Stomach (tissue), 9 donors: ENCODE data around the gene MCF2L. TPM values are rescaled to one million over a fixed set of nuclear protein-coding genes. Genes with fewer than 3 reads are reported as not detected.

ENCODE experiments used
- DNase-seq, 2 donors: peaks; one replicate each; pipeline versions ENCODE4 v3.0.0 to v3.0.0-alpha.2; 2013 to 2019
- H3K27ac ChIP-seq, 5 donors: fragments of 200-600 bp in 4 of 5; sonication (generic) in 4 of 5; one replicate each; pipeline ENCODE4 v1.5.1; 2013 to 2019; ENCODE audit warnings: mild to moderate bottlenecking in 1 of 5, moderate library complexity in 1 of 5
- H3K27me3 ChIP-seq, 3 donors: fragments of 200-600 bp; sonication (generic); one replicate each; pipeline ENCODE4 v1.5.1; 2017 to 2019; ENCODE audit warnings: mixed run types in 1 of 3
- H3K36me3 ChIP-seq, 4 donors: fragments of 200-600 bp; sonication (generic); 1 replicate in 3 of 4; 2 replicates in 1 of 4; pipeline ENCODE4 v1.5.1; 2016 to 2019
- H3K4me1 ChIP-seq, 4 donors: fragments of 200-600 bp; sonication (generic); one replicate each; pipeline ENCODE4 v1.5.1; 2016 to 2019
- H3K4me3 ChIP-seq, 4 donors: fragments of 200-600 bp; sonication (generic) in 3 of 4; one replicate each; pipeline ENCODE4 v1.5.1; 2016 to 2019; ENCODE audit warnings: mild to moderate bottlenecking in 1 of 4
- H3K9me3 ChIP-seq, 4 donors: fragments of 200-600 bp; sonication (generic); one replicate each; pipeline ENCODE4 v1.5.1; 2016 to 2019
- EP300 ChIP-seq: sonication (generic); formaldehyde crosslinking; IDR thresholded peaks from one replicate; pipeline ENCODE4 v1.6.1; 2017; ENCODE audit warnings: antibody characterized with exemption
- POLR2A ChIP-seq, 4 donors: fragments of 450-650 bp; IDR thresholded peaks; one replicate each; pipeline ENCODE4 v1.6.1; 2016; ENCODE audit warnings: antibody characterized with exemption in 4 of 4, control low read depth in 2 of 4, mild to moderate bottlenecking in 1 of 4, moderate library complexity in 1 of 4
- POLR2AphosphoS5 ChIP-seq, 3 donors: sonication (generic); formaldehyde crosslinking; IDR thresholded peaks; one replicate each; pipeline ENCODE4 v1.6.1; 2016; ENCODE audit warnings: antibody characterized with exemption in 3 of 3
- WGBS, 5 donors: extraction: QIAGEN DNeasy Blood & Tissue Kit in 3 of 5; methylation state at CpG; one replicate each; pipeline versions ENCODE4 v1.1.5 to v1.1.7; 2013 to 2018; 5-methylcytosine and 5-hydroxymethylcytosine counted together
- intact Hi-C: fragments of 100-400 bp; cut with DNase I; formaldehyde crosslinking; loops from one replicate; pipeline ENCODE4 v1.15.1; 2023; ENCODE audit warnings: low total_unique reads
- polyA plus RNA-seq, 3 donors: library from polyadenylated mRNA; stranded (reverse); fragments of 200-250 nt; gene quantifications; one replicate each; pipeline ENCODE4 v1.2.3, GENCODE V29; 2013
- total RNA-seq, 5 donors: library from RNA; depleted of rRNA; stranded (reverse); fragments of >200 nt; gene quantifications; one replicate each; pipeline versions ENCODE4 v1.1.0 to v1.2.3, GENCODE V29; 2014 to 2016
- TF ChIP-seq, protein P1 (sequence below), 7 experiments: fragments of 450-650 bp in 4 of 7; fragments of 200-600 bp in 3 of 7; sonication (generic) in 3 of 7; IDR thresholded peaks; one replicate each; pipeline ENCODE4 v1.5.1; 2016 to 2019; ENCODE audit warnings: antibody characterized with exemption in 7 of 7, control low read depth in 2 of 7, mild to moderate bottlenecking in 1 of 7
- donor health status: healthy with polysubstance abuse.
- donor health status: Bipolar disorder and iron deficiency.
- donor health status: healthy.

Gene MCF2L
- total and polyA plus RNA-seq, 8 donors: 10.8 to 363 (median 39.4) TPM

DNA sequence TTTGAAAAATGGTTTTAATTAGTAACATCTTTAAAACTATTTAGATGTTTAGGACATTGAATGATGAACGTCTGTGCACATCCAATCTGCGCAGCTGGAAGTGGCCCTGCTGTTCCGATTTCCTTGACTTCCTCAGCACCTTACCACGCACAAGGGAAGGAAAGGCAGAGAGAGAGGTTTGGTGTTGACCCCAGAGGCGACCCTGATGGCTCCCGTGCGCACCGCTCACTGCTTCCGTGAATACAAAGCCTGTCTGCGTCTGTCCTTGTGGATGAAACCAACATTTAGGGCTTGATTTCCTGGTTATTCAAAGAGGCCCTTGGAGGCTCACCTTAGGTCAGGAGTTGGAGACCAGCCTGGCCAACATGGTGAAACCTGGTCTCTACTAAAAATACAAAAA is 8.5 kb downstream of the MCF2L start:
- 76 to 93% (median 90%) methylated on average over 10 of the region's 10 CpGs for WGBS, 5 donors
- Histone ChIP-seq H3K27me3 (peaks cover 0 to 19% (median 0%) of the 10 kb centered on the region in 3 donors), H3K27ac (peak overlapping the region in 2 of 5 donors; percentile 54 to 60), H3K36me3 (no peaks in the 10 kb centered on the region), H3K4me3 (no peak overlapping the region), H3K4me1 (peaks cover 0 to 8% (median 0%) of the 10 kb centered on the region in 4 donors), H3K9me3 (no peaks in the 10 kb centered on the region)
- no peak for DNase-seq
- TF ChIP-seq POLR2AphosphoS5 (IDR thresholded peaks at IDR 0.05): no peak
- TF ChIP-seq, protein P1, sequence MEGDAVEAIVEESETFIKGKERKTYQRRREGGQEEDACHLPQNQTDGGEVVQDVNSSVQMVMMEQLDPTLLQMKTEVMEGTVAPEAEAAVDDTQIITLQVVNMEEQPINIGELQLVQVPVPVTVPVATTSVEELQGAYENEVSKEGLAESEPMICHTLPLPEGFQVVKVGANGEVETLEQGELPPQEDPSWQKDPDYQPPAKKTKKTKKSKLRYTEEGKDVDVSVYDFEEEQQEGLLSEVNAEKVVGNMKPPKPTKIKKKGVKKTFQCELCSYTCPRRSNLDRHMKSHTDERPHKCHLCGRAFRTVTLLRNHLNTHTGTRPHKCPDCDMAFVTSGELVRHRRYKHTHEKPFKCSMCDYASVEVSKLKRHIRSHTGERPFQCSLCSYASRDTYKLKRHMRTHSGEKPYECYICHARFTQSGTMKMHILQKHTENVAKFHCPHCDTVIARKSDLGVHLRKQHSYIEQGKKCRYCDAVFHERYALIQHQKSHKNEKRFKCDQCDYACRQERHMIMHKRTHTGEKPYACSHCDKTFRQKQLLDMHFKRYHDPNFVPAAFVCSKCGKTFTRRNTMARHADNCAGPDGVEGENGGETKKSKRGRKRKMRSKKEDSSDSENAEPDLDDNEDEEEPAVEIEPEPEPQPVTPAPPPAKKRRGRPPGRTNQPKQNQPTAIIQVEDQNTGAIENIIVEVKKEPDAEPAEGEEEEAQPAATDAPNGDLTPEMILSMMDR (IDR thresholded peaks at IDR 0.05): no peak
- no peak for TF ChIP-seq EP300
- TF ChIP-seq POLR2A (IDR thresholded peaks at IDR 0.05): no peak
- intact Hi-C loops: no loop called here

GRCh38 chr13:112978561-112979405 is 9.8 kb downstream of the MCF2L start:
- DNase-seq: no peak
- Histone ChIP-seq H3K36me3 (no peaks in the 10 kb centered on the region), H3K27me3 (peaks cover 0 to 19% (median 0%) of the 10 kb centered on the region in 3 donors), H3K27ac (peak overlapping the region in 4 of 5 donors; percentile 48 to 61 (median 54)), H3K4me1 (peaks cover 0 to 8% (median 4%) of the 10 kb centered on the region in 4 donors), H3K4me3 (peak overlapping the region; percentile 19 to 35 (median 26)), H3K9me3 (no peaks in the 10 kb centered on the region)
- 63 to 73% (median 67%) methylated on average over 19 to 25 of the region's 25 CpGs for WGBS, 5 donors
- intact Hi-C loops: no loop called here
- TF ChIP-seq POLR2AphosphoS5 (IDR thresholded peaks at IDR 0.05): peak; percentile 34 to 57 (median 43)
- TF ChIP-seq EP300: no peak
- TF ChIP-seq, protein P1 (IDR thresholded peaks at IDR 0.05): no peak
- TF ChIP-seq POLR2A (IDR thresholded peaks at IDR 0.05): no peak

DNA sequence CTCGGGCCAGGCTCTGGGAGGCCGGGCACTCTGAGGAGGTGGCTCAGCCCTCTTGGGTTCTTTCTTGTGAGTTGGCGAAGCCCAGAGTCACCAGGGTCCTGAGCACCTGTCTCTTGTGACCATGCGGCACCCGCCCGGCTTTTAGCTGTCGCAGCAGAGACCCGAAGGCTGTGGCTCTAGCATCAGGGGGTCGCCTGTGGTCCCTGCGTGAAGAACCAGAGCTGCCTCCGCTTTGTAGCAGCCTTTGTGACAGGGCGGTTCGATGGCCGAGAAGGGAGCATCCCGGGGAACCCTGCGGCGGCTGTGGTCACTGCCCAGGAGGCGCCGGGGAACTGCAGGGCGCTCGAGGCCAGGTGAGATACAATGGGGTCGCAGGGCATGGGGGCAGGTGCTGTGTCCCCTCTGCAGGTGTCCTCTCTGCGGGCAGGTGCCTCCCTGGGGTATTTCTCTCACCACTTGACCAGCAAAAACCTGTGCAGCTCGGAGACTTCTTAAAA is 10.4 kb downstream of the MCF2L start:
- DNase-seq: no peak
- Histone ChIP-seq H3K4me1 (peaks cover 0 to 12% (median 4%) of the 10 kb centered on the region in 4 donors), H3K27me3 (peaks cover 0 to 19% (median 0%) of the 10 kb centered on the region in 3 donors), H3K4me3 (peak overlapping the region; percentile 19 to 35 (median 26)), H3K9me3 (no peaks in the 10 kb centered on the region), H3K36me3 (no peaks in the 10 kb centered on the region), H3K27ac (peak overlapping the region; percentile 19 to 61 (median 49))
- WGBS, 5 donors: 76 to 90% (median 83%) methylated on average over 17 to 24 of the region's 24 CpGs
- no peak for TF ChIP-seq EP300
- TF ChIP-seq, protein P1 (IDR thresholded peaks at IDR 0.05): no peak
- intact Hi-C loops: no loop called here

DNA sequence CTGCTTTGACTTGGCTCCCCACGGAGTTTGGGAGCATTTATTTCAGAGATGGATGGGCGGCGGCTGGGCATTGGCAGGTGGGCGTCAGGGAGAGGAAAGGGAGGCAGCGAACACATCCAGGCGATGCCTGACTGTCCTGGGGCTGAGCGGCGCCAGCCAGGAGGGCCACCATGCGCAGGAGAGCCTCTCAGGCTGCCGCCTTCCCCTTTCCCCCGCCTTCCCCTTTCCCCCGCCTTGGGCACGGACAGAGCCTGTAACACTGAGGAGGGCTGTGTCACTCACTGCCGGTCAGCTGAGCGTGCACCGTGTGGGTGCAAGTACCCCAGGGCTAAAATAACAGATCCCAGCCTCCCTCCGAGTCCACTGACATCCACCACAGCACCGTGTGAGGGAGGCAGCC is 11.4 kb downstream of the MCF2L start:
- peaks cover 0 to 19% (median 0%) of the 10 kb centered on the region in 3 donors for H3K27me3 ChIP-seq
- H3K27ac ChIP-seq: peak overlapping the region in 4 of 5 donors; percentile 19 to 61 (median 48)
- peak overlapping the region; percentile 19 to 35 (median 26) for H3K4me3 ChIP-seq
- intact Hi-C loops: no loop called here
- WGBS, 5 donors: 52 to 69% (median 57%) methylated on average over 7 to 18 of the region's 18 CpGs
- H3K4me1 ChIP-seq: peaks cover 0 to 19% (median 9%) of the 10 kb centered on the region in 4 donors
- DNase-seq: no peak
- TF ChIP-seq POLR2AphosphoS5 (IDR thresholded peaks at IDR 0.05): no peak
- no peak for TF ChIP-seq POLR2A (IDR thresholded peaks at IDR 0.05)
- TF ChIP-seq, protein P1 (IDR thresholded peaks at IDR 0.05): no peak
- TF ChIP-seq EP300: no peak
- no peaks in the 10 kb centered on the region for H3K36me3 ChIP-seq
- no peaks in the 10 kb centered on the region for H3K9me3 ChIP-seq
